ENCODE data around the gene ZFP57.

Gene ZFP57

GRCh38 chr6:29624520-29624961, 56.4 kb downstream of the ZFP57 start:
- no peak for DNase-seq

Data from T-helper 9 cell (primary cell).